HEK293 (cell line): ENCODE results near the gene ELFN1.

Experiments
- EGR2 ChIP-seq: fragments of 450-650 bp; formaldehyde crosslinking; IDR thresholded peaks from 2 replicates; pipeline ENCODE4 v1.5.1; 2016; ENCODE audit warnings: low read depth, missing biosample characterization, missing genetic modification characterization
- HOXA7 ChIP-seq: sonication (generic); formaldehyde crosslinking; IDR thresholded peaks from 2 replicates; pipeline ENCODE4 v1.8.1; 2022; ENCODE audit warnings: missing genetic modification reagents, borderline replicate concordance
- ZBTB1 ChIP-seq: fragments of 450-650 bp; formaldehyde crosslinking; IDR thresholded peaks from 2 replicates; pipeline ENCODE4 v1.5.1; 2016; ENCODE audit warnings: missing biosample characterization, missing genetic modification characterization
- ZFP3 ChIP-seq: fragments of 450-650 bp; formaldehyde crosslinking; IDR thresholded peaks from 2 replicates; pipeline ENCODE4 v1.5.1; 2016; ENCODE audit warnings: low read depth, missing biosample characterization, missing genetic modification characterization
- ZNF138 ChIP-seq: fragments of 450-650 bp; formaldehyde crosslinking; IDR thresholded peaks from 2 replicates; pipeline ENCODE4 v1.5.1; 2016; ENCODE audit warnings: missing biosample characterization, missing genetic modification characterization, borderline replicate concordance
- ZSCAN16 ChIP-seq: fragments of 450-650 bp; formaldehyde crosslinking; IDR thresholded peaks from 2 replicates; pipeline ENCODE4 v1.5.1; 2016; ENCODE audit warnings: missing biosample characterization, missing genetic modification characterization
- ZSCAN30 ChIP-seq: fragments of 450-650 bp; IDR thresholded peaks from 2 replicates; pipeline ENCODE4 v1.5.1; 2018; ENCODE audit warnings: missing biosample characterization, mild to moderate bottlenecking, missing genetic modification characterization, moderate library complexity
- TF ChIP-seq, protein P1 (sequence below): fragments of 450-650 bp; formaldehyde crosslinking; IDR thresholded peaks from 2 replicates; pipeline ENCODE4 v1.5.1; 2016; ENCODE audit warnings: missing biosample characterization, missing genetic modification characterization
- TF ChIP-seq, protein P2 (sequence below): fragments of 450-650 bp; formaldehyde crosslinking; IDR thresholded peaks from 2 replicates; pipeline ENCODE4 v1.5.1; 2016; ENCODE audit warnings: missing biosample characterization, missing genetic modification characterization

DNA sequence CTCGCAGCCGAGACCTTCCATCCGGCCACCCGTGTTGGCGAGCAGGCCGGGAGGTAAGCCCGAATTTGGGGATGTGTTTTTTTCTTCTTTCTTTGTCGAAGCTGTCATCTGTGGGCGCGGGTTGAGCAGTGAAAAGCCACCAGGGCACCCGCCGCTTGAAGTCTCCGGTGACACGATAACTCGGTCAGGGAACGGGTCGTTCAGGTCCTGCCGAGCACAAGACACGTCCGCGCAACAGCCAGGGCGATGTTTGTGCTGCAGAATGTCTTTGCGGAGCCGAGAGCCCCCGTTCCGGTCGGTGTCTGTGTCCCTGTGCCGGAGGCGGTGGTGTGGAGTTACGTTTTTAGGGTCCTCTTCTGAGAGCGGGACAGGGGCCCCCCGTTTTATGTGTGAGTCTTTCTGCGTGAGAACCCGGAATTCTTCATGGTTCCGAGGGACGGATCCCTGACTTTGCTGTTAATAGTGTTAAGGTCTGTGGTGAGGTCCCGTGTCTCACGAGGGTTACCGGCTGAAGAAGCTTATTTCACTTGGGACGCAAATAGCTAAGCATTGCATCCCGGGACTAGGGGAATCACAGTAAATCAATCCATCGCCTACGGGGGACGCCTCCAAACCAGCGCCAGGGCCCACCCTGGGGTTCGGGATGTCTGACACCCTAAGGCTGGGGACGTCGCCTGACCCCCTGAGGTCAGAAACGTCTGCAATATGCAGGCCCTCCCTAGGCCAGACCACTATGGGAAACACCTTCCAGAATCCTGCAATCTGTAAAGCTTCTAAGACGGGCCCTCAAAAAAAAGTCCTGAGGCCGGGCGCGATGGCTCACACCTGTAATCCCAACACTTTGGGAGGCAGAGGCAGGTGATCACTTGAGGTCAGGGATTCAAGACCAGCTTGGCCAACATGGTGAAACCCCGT, 99.5 kb downstream of the ELFN1 start:
- TF ChIP-seq ZSCAN16 (tag by site-specific recombination), result no peak
- TF ChIP-seq, protein P1, sequence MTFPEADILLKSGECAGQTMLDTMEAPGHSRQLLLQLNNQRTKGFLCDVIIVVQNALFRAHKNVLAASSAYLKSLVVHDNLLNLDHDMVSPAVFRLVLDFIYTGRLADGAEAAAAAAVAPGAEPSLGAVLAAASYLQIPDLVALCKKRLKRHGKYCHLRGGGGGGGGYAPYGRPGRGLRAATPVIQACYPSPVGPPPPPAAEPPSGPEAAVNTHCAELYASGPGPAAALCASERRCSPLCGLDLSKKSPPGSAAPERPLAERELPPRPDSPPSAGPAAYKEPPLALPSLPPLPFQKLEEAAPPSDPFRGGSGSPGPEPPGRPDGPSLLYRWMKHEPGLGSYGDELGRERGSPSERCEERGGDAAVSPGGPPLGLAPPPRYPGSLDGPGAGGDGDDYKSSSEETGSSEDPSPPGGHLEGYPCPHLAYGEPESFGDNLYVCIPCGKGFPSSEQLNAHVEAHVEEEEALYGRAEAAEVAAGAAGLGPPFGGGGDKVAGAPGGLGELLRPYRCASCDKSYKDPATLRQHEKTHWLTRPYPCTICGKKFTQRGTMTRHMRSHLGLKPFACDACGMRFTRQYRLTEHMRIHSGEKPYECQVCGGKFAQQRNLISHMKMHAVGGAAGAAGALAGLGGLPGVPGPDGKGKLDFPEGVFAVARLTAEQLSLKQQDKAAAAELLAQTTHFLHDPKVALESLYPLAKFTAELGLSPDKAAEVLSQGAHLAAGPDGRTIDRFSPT (tag by site-specific recombination), result no peak
- TF ChIP-seq, protein P2, sequence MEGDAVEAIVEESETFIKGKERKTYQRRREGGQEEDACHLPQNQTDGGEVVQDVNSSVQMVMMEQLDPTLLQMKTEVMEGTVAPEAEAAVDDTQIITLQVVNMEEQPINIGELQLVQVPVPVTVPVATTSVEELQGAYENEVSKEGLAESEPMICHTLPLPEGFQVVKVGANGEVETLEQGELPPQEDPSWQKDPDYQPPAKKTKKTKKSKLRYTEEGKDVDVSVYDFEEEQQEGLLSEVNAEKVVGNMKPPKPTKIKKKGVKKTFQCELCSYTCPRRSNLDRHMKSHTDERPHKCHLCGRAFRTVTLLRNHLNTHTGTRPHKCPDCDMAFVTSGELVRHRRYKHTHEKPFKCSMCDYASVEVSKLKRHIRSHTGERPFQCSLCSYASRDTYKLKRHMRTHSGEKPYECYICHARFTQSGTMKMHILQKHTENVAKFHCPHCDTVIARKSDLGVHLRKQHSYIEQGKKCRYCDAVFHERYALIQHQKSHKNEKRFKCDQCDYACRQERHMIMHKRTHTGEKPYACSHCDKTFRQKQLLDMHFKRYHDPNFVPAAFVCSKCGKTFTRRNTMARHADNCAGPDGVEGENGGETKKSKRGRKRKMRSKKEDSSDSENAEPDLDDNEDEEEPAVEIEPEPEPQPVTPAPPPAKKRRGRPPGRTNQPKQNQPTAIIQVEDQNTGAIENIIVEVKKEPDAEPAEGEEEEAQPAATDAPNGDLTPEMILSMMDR (tag by site-specific recombination), result no peak
- no peak for TF ChIP-seq ZNF138 (tag by site-specific recombination)
- TF ChIP-seq ZSCAN30 (tag by site-specific recombination), result no peak
- no peak for TF ChIP-seq HOXA7 (CRISPR knock-in tag)
- TF ChIP-seq ZFP3 (tag by site-specific recombination), result no peak
- no peak for TF ChIP-seq EGR2 (tag by site-specific recombination)
- no peak for TF ChIP-seq ZBTB1 (tag by site-specific recombination)
